ENCODE results near the gene EVA1C.
"Not testable (repeated sequence)": the region's sequence is repeated elsewhere in the genome, so short reads cannot be mapped to it uniquely, and the experiment has no call there.

EVA1C gene

GRCh38 chr21:32492376-32492775, 79.9 kb downstream of the EVA1C start:
- in situ Hi-C loops (cut with MboI; ENCODE audit: low sequenced_read_pairs, unreplicated experiment), result no loop called here
- DNase-seq (ENCODE audit: low spot score), result no peak
- TF ChIP-seq, protein P1, sequence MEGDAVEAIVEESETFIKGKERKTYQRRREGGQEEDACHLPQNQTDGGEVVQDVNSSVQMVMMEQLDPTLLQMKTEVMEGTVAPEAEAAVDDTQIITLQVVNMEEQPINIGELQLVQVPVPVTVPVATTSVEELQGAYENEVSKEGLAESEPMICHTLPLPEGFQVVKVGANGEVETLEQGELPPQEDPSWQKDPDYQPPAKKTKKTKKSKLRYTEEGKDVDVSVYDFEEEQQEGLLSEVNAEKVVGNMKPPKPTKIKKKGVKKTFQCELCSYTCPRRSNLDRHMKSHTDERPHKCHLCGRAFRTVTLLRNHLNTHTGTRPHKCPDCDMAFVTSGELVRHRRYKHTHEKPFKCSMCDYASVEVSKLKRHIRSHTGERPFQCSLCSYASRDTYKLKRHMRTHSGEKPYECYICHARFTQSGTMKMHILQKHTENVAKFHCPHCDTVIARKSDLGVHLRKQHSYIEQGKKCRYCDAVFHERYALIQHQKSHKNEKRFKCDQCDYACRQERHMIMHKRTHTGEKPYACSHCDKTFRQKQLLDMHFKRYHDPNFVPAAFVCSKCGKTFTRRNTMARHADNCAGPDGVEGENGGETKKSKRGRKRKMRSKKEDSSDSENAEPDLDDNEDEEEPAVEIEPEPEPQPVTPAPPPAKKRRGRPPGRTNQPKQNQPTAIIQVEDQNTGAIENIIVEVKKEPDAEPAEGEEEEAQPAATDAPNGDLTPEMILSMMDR (IDR thresholded peaks at IDR 0.05; ENCODE audit: borderline replicate concordance, control extremely low read depth, extremely low read depth, insufficient read depth, missing control alignments), result no peak

DNA sequence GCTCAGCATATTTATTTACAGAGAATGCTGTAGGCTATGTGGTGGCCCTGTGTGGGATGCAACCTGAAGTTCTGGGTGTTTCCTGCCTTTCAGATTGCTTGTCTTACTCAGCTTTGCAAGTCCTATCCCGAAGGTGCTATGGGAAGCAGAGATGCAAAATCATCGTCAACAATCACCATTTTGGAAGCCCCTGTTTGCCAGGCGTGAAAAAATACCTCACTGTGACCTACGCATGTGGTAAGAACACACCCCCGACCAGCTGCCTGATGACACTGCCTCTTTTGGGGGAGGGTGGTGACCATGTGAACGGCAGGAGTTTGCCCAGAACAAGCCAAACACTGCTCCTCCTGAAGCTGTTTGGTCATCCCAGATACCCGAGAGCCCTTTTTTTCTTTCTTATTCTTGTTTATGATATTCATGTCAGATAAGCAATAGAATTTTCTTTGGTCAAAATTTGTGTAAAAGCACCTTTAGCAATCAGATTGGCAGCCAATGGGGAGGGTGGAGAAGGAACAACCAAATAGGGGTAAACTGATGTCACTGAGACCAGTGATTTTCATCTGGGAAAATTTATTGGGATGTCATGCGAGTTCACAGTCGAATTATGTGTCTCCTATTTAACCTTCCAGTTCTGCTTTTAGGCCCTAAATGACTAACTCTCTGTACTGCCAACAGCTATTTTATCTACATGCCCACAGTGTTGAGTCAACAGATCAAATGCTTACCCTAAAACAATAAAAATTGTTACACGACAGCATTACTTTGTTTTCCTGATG, 82.6 kb downstream of the EVA1C start:
- in situ Hi-C loops (cut with MboI; ENCODE audit: low sequenced_read_pairs, unreplicated experiment), result no loop called here
- no peak for DNase-seq (ENCODE audit: low spot score)
- TF ChIP-seq, protein P1 (IDR thresholded peaks at IDR 0.05; ENCODE audit: borderline replicate concordance, control extremely low read depth, extremely low read depth, insufficient read depth, missing control alignments), result no peak

- TF ChIP-seq, protein P1 (IDR thresholded peaks at IDR 0.05; ENCODE audit: borderline replicate concordance, control extremely low read depth, extremely low read depth, insufficient read depth, missing control alignments), result no peak
These were observed 84.1 kb downstream of the EVA1C start for GRCh38 chr21:32496568-32496967.

DNA sequence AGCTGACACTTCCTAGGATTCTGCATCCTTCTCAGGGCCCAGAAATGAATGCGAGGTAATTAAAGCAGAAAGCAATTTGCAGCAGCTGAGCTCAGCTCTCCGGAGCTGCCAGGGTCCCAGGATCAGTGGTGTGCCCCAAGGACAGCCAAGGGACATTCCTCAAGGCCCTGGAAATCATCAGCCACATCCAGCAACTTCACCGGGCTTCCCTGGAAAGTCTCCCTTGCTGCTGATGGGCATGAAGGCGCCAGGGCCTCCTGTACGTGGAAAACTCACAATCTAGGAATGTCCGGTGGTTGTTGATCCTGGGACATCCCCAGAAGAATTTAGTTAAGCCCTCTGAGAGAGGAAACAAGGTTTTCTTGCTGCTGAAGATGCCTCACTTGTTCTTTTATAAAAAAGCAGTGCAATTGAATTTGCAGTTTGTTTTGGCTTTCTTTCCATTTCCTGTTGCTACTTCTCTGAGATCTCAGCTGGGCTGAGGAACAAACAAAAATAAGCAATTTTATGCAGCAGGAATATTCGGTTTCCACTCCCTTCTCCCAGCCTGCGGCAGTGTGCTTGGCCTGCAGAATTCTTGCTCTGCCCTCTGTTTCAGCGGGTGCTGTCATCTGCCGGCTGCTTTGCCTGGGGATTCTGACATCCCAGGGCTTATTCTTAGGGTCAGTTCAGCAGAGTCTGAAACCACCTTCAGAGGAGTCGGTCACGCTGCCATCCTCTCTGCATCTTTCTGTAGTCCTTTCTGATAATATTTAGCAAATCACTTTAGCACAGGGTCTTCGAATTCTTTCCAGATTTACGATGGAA, 86.9 kb downstream of the EVA1C start:
- TF ChIP-seq, protein P1 (IDR thresholded peaks at IDR 0.05; ENCODE audit: borderline replicate concordance, control extremely low read depth, extremely low read depth, insufficient read depth, missing control alignments), result no peak
- no peak for DNase-seq (ENCODE audit: low spot score)
- in situ Hi-C loops (cut with MboI; ENCODE audit: low sequenced_read_pairs, unreplicated experiment), result no loop called here

More at GRCh38 chr21:32496568-32496967, 84.1 kb downstream of the EVA1C start:
- in situ Hi-C loops (cut with MboI; ENCODE audit: low sequenced_read_pairs, unreplicated experiment), result no loop called here
- DNase-seq (ENCODE audit: low spot score), result no peak

DNA sequence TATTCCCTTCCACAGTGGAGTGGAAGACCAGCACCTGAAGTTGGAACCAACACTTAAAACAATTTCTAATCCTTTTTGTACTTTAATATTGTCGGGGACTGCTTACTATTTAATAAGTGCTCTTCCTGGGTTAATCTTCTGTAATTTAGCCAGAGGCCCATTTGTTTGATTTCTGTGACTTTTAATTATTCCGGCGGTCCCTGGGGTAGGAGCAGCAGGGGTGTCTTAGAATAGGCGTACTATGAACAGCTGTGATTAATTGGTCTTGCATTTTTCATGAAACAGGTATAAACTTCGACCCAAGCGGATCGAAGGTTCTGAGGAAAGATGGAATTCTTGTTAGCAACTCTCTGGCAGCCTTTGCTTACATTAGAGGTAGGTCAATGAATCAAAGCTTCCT, 91.1 kb downstream of the EVA1C start:
- DNase-seq (ENCODE audit: low spot score); in situ Hi-C loops (cut with MboI; ENCODE audit: low sequenced_read_pairs, unreplicated experiment): not testable (repeated sequence)

- in situ Hi-C loops (cut with MboI; ENCODE audit: low sequenced_read_pairs, unreplicated experiment); DNase-seq (ENCODE audit: low spot score): not testable (repeated sequence)
These were observed 93.3 kb downstream of the EVA1C start for GRCh38 chr21:32505767-32506166.

DNA sequence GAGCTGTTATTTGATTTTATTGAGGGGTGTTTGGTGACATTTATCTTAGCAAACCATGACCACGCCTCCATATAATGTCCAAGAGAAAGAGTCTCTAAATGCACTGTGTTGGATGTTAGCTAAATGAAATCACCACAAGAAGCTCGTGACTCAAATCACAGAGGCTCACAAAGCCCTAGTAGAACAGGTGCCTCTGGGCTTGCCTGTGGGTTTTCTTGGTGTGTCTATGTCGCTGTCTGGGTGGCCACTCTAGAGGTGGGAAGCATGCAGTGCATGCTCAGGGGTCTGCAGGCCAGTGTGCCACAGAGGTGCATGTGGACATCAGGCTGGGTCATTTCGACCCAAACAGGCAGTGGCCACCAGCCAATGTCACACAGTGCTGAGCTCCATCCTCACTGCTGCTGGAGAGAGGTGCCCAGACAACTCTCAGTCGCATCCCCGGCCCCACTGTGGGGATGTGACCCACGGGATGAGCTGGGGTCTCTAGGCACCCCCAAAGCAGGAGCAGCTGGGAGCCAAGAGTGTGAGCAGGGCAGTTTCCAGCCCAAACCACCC, 94.0 kb downstream of the EVA1C start:
- DNase-seq (ENCODE audit: low spot score); in situ Hi-C loops (cut with MboI; ENCODE audit: low sequenced_read_pairs, unreplicated experiment): not testable (repeated sequence)

GRCh38 chr21:32507342-32507919, 94.9 kb downstream of the EVA1C start:
- DNase-seq (ENCODE audit: low spot score), result no peak
- TF ChIP-seq, protein P1 (IDR thresholded peaks at IDR 0.05; ENCODE audit: borderline replicate concordance, control extremely low read depth, extremely low read depth, insufficient read depth, missing control alignments), result no peak
- in situ Hi-C loops (cut with MboI; ENCODE audit: low sequenced_read_pairs, unreplicated experiment), result no loop called here

GRCh38 chr21:32508036-32508435, 95.5 kb downstream of the EVA1C start:
- DNase-seq (ENCODE audit: low spot score); in situ Hi-C loops (cut with MboI; ENCODE audit: low sequenced_read_pairs, unreplicated experiment): not testable (repeated sequence)

All from GM13976 (cell line).